HuH-7.5 (cell line): ENCODE data around the gene TRIM72.
"Not testable (repeated sequence)": the region's sequence is repeated elsewhere in the genome, so short reads cannot be mapped to it uniquely, and the experiment has no call there.

Experiments
- DNase-seq: peaks from one replicate; pipeline ENCODE4 v3.0.0; 2011; ENCODE audit warnings: low spot score

The TRIM72 gene

GRCh38 chr16:31215287-31216162, 1.6 kb downstream of the TRIM72 start:
- DNase-seq: peak; percentile 96

GRCh38 chr16:31216422-31217135, 2.7 kb downstream of the TRIM72 start, which contains the start of gene PYDC1:
Gene PYDC1, minus strand, starts transcription at chr16:31217135. Its CDS starts 107 bp downstream, at chr16:31217028.
- DNase-seq: no peak

- no peak for DNase-seq
Observed at GRCh38 chr16:31217136-31217530, 3.2 kb downstream of the TRIM72 start.

DNA sequence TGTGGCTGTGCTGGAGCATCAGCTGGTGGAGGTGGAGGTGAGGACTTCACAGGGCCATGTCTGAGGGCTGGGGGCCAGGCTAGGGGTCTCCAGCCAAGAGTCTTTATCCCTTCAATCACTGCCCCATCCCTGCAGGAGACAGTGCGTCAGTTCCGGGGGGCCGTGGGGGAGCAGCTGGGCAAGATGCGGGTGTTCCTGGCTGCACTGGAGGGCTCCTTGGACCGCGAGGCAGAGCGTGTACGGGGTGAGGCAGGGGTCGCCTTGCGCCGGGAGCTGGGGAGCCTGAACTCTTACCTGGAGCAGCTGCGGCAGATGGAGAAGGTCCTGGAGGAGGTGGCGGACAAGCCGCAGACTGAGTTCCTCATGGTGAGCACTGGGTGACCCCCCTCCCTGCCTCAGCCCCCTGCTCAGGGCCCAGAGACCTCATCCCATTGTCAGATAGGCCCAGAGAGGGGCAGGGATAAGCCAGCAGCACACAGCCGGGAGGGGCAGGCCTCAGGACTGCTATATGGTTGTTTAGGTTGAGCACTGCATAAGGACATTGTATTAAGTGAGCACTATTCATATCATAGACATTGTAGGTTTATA, 5.3 kb downstream of the TRIM72 start:
- DNase-seq: no peak

DNA sequence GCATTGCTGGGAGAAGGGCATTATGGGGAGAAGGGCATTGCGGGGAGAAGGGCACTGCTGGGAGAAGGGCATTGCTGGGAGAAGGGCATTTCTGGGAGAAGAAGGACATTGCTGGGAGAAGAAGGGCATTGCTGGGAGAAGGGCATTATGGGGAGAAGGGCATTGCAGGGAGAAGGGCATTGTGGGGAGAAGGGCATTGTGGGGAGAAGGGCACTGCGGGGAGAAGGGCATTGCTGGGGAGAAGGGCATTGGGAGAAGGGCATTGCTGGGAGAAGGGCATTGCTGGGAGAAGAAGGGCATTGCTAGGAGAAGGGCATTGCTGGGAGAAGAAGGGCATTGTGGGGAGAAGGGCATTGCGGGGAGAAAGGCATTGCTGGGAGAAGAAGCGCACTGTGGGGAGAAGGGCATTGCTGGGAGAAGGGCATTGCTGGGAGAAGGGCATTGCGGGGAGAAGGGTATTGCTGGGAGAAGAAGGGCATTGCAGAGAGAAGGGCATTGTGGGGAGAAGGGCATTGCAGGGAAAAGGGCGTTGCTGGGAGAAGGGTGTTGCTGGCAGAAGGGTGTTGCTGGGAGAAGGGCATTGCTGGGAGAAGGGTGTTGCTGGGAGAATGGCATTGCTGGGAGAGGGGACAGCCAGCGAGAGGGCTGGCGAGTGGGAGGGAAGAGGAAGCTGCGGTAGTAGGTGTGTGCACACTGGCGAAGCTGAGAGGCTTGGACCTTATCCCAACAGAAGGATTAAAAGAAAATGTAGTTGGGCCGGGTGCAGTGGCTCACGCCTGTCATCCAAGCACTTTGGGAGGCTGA, 7.6 kb downstream of the TRIM72 start:
- DNase-seq: no peak

GRCh38 chr16:31223044-31223443, 9.1 kb downstream of the TRIM72 start:
- no peak for DNase-seq

GRCh38 chr16:31224092-31224955, 10.4 kb downstream of the TRIM72 start:
- DNase-seq: no peak

DNA sequence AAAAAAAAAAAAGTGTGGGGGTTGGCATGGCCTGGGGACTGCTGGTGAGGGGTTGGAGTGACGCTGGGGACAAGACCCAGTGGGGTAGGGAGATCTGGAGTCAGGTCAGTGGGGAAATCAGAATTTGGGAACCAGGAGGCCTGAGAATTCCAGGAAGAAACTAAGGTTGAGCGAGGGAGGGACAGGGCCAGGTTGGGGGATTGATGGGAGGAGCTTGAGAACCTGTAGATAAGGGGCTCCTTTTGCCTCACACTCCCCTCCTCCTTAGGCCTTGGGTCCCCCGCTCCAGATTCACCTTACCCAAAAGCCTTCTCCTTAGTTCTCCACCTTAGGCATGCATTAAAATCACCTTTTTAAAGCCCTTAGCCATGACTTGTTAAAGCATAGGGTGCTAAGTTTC, 11.3 kb downstream of the TRIM72 start:
- DNase-seq: no peak

DNA sequence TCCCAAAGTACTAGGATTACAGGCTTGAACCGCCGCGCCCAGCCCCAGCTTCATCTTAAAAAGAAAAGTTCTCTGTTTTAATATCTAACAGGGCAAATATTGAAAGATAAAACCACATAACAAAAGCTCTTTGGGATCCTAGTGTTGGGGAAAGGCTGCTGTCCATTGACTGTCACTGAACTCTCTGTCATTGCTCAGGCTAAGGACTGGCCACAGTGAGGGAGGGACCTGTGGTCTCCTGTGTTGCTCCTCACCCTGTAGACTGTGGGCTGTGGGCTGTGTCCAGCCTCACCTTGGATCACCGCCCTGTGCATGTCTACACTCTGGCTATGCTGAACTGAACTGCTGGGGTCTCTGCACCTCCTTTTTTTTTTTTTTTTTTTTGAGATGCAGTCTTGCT, 14.3 kb downstream of the TRIM72 start:
- no peak for DNase-seq

DNA sequence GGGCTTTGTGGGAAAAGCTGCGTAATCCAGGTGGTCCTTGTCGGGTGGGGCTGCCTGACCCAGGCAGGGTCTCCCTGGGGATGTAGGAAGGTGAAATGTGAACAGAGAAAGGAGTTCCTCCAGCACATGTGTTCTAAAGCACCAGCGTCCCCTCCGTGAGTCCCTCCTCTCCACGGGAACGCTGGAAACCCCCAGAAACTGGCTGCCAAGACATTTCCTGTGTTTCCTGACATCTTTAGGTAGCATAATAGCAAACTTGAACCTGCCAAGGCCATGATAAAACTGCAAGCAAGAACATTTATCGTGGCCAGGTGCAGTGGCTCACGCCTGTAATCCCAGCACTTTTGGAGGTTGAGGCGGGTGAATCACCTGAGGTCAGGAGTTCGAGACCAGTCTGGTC, 15.6 kb downstream of the TRIM72 start:
- DNase-seq: no peak

DNA sequence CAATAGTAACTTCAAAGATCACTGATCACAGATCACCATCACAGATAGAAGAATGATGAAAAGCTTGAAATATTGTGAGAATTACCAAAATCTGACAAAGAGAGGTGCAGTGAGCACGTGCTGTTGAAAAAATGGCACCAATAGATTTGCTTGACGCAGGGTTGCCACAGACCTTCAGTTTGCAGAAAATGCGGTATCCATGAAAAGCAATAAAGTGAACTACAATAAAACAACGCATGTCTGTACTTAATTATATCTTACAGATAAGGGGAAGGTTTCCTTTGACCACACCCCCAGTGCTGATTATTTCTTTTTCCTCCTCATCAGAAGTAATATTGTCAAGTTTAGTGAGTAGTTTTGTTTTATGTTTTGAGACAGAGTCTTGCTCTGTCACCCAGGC, 24.1 kb downstream of the TRIM72 start:
- DNase-seq: no peak

- no peak for DNase-seq
Observed at GRCh38 chr16:31242206-31242605, 28.3 kb downstream of the TRIM72 start.

DNA sequence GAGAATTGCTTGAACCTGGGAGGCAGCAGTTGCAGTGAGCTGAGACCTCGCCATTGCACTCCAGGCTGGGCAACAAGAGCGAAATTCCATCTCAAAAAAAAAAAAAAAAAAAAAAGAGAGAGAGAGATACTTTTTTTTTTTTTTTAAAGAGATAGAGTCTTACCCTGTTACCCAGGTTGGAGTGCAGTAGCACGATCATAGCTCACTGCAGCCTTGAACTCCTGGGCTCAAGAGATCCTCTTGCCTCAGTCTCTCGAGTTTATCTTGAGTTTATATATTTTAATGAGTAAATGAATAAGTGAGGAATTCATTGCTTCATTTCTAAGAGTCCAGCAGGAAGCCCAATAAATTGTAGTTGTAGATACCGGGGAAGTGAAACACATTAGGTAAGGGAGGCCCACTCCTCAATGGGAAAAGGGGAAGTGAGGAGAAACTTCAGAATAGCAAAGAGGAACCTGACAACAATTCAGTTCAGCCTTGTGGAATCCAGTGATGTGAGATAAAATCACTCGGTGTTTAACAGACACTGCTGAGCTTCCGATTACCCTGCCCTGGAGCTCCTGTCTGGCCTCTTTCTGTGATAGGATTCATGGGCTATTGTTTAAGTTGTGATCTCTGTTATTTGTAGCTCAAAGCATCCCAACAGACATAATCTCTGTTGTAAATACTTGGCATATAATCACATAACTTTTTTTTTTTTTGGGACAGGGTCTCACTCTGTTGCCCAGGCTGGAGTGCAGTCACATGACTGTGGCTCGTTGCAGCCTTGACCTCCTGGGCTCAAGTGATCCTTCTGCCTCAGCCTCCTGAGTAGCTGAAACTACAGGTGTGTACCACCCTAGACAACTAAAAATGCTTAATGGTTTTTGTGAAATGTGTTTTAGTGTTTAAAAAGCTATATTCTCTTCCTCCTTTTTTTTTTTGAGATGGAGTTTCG, 30.1 kb downstream of the TRIM72 start:
- DNase-seq: no peak

DNA sequence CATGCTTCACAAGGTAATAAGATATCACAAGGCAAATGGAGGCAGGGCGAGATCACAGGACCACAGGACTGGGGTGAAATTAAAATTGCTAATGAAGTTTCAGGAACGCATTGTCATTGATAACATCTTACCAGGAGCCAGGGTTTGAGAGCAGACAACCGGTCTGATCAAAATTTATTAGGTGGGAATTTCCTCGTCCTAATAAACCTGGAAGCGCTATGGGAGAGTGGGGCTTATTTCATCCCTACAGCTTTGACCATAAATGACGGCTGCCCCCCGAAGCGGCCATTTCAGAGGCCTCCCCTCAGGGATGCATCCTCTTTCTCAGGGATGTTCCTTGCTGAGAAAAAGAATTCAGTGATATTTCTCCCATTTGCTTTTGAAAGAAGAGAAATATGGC, 31.7 kb downstream of the TRIM72 start:
- not testable (repeated sequence) for DNase-seq

- DNase-seq: no peak
Observed at GRCh38 chr16:31246296-31246695, 32.4 kb downstream of the TRIM72 start.

- no peak for DNase-seq
Observed at GRCh38 chr16:31248344-31248743, 34.4 kb downstream of the TRIM72 start.

DNA sequence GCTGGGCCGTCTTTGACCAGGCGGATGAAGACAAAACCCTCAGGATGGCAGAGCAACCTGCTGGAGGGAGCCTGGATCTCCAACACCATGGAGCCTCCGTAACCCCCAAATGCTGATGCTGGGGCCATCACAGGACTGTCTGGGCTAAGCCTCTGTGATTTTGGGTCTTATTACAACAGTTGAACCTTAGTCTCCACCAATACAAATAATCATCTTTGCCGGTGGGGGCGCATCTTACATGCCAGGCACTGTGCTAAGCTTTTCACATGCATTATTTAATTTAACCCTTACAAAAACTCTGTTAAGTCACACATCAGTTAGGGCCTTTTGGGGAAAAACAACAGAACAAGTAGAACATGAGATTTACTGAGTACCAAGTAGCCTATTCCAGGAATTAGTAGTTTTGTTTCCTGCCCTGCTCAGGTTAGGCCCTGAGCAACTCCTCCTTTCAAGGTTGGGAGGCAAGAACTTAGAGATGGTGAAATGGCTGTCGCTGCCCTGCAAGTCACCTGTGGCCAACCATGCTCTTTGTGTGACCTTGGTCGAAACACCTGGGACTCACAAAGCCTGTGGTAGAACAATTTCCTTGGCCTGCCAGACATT, 37.0 kb downstream of the TRIM72 start:
- no peak for DNase-seq

DNA sequence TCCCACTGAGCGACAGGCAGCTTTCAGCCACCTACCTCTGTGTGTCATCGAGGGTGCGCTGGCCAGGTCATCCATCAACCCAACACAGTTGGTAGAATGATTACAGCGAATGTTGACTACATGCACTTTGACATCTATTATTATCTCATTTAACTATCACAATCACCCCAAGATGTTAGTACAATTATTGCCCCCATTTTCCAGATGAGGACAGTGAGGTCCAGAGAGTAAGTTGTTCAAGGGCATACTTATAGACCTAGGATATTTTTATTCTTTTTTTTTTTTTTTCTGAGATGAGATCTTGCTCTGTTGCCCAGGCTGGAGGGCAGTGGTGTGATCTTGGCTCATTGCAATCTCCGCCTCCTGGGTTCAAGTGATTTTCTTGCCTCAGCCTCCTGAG, 37.5 kb downstream of the TRIM72 start:
- no peak for DNase-seq

DNA sequence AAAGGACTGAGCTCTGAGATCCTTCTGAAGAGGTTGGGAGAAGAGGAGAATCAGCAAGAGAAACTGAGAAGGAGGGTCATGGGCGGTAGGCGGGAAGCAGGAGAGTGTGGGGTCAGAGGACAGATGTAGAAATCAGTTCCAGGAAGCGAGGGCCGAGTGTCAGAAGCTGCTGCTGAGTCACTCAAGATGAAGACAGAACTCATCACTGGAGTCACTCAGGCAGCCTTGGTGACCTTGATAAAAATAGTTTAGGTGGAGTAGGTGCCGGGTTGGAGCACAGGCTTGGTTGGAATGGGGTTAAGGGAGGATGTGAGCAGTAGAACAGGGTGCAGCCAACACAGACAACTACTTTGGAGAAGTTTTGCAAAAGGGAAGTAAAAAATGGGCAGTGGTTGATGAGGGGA, 39.7 kb downstream of the TRIM72 start:
- DNase-seq: no peak

DNA sequence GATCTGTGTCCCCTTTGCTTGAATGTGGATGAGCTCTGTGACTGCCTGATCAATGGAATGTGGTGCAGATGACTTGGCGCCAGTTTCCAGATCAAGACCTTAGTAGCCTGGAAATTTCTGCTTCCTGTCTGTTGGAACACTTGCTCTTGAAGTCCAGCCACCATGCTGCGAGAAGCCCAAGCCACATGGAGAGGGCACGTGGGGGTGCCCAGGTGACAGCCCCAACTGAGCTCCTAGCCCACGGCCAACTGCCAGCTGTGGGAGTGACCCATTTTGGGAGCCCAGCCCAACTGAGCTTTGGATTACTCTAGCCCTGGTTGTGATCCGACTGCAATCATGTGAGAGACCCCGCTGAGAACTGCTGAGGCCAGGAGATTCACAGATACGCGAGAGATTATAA, 42.5 kb downstream of the TRIM72 start:
- DNase-seq: no peak
